Kidney capillary endothelial cell (primary cell): ENCODE measurements around the gene HERC5.
A peak's percentile ranks its signal among the peaks of the same experiment; 100 is the strongest.
"Not testable (repeated sequence)": the region's sequence is repeated elsewhere in the genome, so short reads cannot be mapped to it uniquely, and the experiment has no call there.

Source experiments
- DNase-seq: peaks from one replicate; pipeline ENCODE4 v3.0.0-alpha.2; 2018; ENCODE audit warnings: low spot score

HERC5 gene

GRCh38 chr4:88456670-88457306, at the start of gene HERC5:
TSS of gene HERC5 (plus strand) at chr4:88457119. CDS start at chr4:88457270, 151 bp downstream.
- DNase-seq = peak; percentile 98

GRCh38 chr4:88409206-88409605, 47.7 kb upstream of the HERC5 start:
- no peak for DNase-seq

- DNase-seq = no peak
Observed at GRCh38 chr4:88409789-88410188, 47.1 kb upstream of the HERC5 start.

GRCh38 chr4:88411491-88412096, 45.3 kb upstream of the HERC5 start:
- DNase-seq = no peak

GRCh38 chr4:88413801-88414200, 43.1 kb upstream of the HERC5 start:
- no peak for DNase-seq

GRCh38 chr4:88414755-88415154, 42.2 kb upstream of the HERC5 start:
- no peak for DNase-seq

GRCh38 chr4:88415982-88416381, 40.9 kb upstream of the HERC5 start:
- DNase-seq = no peak

- no peak for DNase-seq
Observed at GRCh38 chr4:88418411-88418810, 38.5 kb upstream of the HERC5 start.

- no peak for DNase-seq
Observed at GRCh38 chr4:88419874-88420273, 37.0 kb upstream of the HERC5 start.

- DNase-seq = no peak
Observed at GRCh38 chr4:88420844-88421243, 36.1 kb upstream of the HERC5 start.

- no peak for DNase-seq
Observed at GRCh38 chr4:88422403-88422802, 34.5 kb upstream of the HERC5 start.

GRCh38 chr4:88429401-88429800, 27.5 kb upstream of the HERC5 start:
- DNase-seq = no peak

GRCh38 chr4:88435987-88436693, 20.8 kb upstream of the HERC5 start:
- DNase-seq = no peak

- not testable (repeated sequence) for DNase-seq
Observed at GRCh38 chr4:88437873-88438272, 19.0 kb upstream of the HERC5 start.

- DNase-seq = no peak
Observed at GRCh38 chr4:88439161-88439760, 17.7 kb upstream of the HERC5 start.

- no peak for DNase-seq
Observed at GRCh38 chr4:88440146-88440545, 16.8 kb upstream of the HERC5 start.

- no peak for DNase-seq
Observed at GRCh38 chr4:88441696-88442095, 15.2 kb upstream of the HERC5 start.

- DNase-seq = no peak
Observed at GRCh38 chr4:88442689-88443191, 14.2 kb upstream of the HERC5 start.

- no peak for DNase-seq
Observed at GRCh38 chr4:88443486-88443885, 13.4 kb upstream of the HERC5 start.

GRCh38 chr4:88445252-88445651, 11.7 kb upstream of the HERC5 start:
- no peak for DNase-seq

GRCh38 chr4:88446124-88446523, 10.8 kb upstream of the HERC5 start:
- no peak for DNase-seq

- DNase-seq = no peak
Observed at GRCh38 chr4:88447371-88448095, 9.4 kb upstream of the HERC5 start.
